Nephron (organoid): ENCODE measurements around the gene DIAPH3.

Experiments
- H3K27ac Mint-ChIP-seq, 3 experiments: 2 replicates each; pipeline ENCODE4 v1.8.0; 2020; ENCODE audit warnings: mixed read lengths in 3 of 3, mild to moderate bottlenecking in 2 of 3, moderate library complexity in 1 of 3
- H3K27me3 Mint-ChIP-seq: 2 replicates; pipeline ENCODE4 v1.8.0; 2021; ENCODE audit warnings: low read depth, mild to moderate bottlenecking, moderate library complexity, mixed read lengths
- H3K36me3 Mint-ChIP-seq: 2 replicates; pipeline ENCODE4 v1.8.0; 2020; ENCODE audit warnings: low read depth, mixed read lengths
- H3K4me1 Mint-ChIP-seq: 2 replicates; pipeline ENCODE4 v1.8.0; 2020; ENCODE audit warnings: mixed read lengths
- H3K4me3 Mint-ChIP-seq, 3 experiments: 2 replicates each; pipeline ENCODE4 v1.8.0; 2020; ENCODE audit warnings: mild to moderate bottlenecking in 3 of 3, mixed read lengths in 3 of 3, moderate library complexity in 2 of 3
- H3K9me3 Mint-ChIP-seq: 2 replicates; pipeline ENCODE4 v1.8.0; 2020; ENCODE audit warnings: mixed read lengths
- TF ChIP-seq, protein P1 (sequence below), 3 experiments: fragments of 200-600 bp; sonication (generic); IDR thresholded peaks; one replicate each; pipeline ENCODE4 v1.5.0; 2021; ENCODE audit warnings: antibody characterized with exemption in 3 of 3; ENCODE audit not compliant: unreplicated experiment in 3 of 3

DIAPH3 gene

DNA sequence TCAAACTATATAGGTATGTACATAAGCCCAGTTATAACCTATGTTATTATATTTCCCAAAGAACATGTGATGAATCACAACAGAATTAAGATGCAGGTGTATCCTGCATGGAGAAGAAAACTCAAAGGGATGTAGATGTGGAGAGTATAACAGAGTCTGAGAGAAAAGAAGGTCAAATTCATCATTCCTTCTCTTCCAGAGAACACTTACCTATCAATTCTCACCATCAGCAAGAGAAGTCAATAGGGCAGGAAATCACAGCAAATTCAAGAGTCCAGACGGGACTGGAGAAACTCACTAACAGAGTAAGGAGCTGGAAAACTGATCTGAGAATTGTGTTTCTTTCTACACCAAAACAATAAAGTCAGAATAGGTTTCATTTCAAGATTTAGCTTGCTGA, 28.4 kb downstream of the DIAPH3 start:
- H3K9me3 Mint-ChIP-seq, result no peaks in the 10 kb centered on the region
- H3K36me3 Mint-ChIP-seq, result peaks cover 3% of the 10 kb centered on the region
- H3K4me1 Mint-ChIP-seq, result no peaks in the 10 kb centered on the region
- H3K4me3 Mint-ChIP-seq, result no peak overlapping the region
- no peak overlapping the region for H3K27ac Mint-ChIP-seq
- H3K27me3 Mint-ChIP-seq, result no peaks in the 10 kb centered on the region
- TF ChIP-seq, protein P1, sequence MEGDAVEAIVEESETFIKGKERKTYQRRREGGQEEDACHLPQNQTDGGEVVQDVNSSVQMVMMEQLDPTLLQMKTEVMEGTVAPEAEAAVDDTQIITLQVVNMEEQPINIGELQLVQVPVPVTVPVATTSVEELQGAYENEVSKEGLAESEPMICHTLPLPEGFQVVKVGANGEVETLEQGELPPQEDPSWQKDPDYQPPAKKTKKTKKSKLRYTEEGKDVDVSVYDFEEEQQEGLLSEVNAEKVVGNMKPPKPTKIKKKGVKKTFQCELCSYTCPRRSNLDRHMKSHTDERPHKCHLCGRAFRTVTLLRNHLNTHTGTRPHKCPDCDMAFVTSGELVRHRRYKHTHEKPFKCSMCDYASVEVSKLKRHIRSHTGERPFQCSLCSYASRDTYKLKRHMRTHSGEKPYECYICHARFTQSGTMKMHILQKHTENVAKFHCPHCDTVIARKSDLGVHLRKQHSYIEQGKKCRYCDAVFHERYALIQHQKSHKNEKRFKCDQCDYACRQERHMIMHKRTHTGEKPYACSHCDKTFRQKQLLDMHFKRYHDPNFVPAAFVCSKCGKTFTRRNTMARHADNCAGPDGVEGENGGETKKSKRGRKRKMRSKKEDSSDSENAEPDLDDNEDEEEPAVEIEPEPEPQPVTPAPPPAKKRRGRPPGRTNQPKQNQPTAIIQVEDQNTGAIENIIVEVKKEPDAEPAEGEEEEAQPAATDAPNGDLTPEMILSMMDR (IDR thresholded peaks at IDR 0.05; ENCODE audit: unreplicated experiment in 3 of 3), result no peak

DNA sequence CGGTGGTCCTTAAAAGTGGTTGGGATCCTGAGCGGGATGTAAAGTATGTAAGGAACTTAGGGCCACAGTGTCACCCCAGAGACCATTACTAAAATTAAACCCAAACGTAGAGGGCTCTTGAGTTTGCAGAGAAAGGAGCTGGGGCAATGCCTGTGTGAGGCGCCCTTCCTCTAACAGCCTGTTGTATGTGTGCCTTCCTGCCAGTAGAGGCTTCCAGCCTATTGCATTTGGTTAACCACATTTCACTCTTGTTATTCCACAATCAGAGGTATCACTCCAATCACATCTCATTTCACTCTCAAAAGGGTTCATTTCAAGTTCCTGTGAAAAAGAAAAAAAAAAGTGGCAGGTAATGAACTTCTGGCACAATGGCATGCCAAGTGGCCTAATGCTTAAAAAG, 29.4 kb downstream of the DIAPH3 start:
- H3K27me3 Mint-ChIP-seq, result no peaks in the 10 kb centered on the region
- no peak overlapping the region for H3K27ac Mint-ChIP-seq
- no peaks in the 10 kb centered on the region for H3K4me1 Mint-ChIP-seq
- no peak overlapping the region for H3K4me3 Mint-ChIP-seq
- no peaks in the 10 kb centered on the region for H3K9me3 Mint-ChIP-seq
- peaks cover 3% of the 10 kb centered on the region for H3K36me3 Mint-ChIP-seq
- TF ChIP-seq, protein P1 (IDR thresholded peaks at IDR 0.05; ENCODE audit: unreplicated experiment in 3 of 3), result no peak

DNA sequence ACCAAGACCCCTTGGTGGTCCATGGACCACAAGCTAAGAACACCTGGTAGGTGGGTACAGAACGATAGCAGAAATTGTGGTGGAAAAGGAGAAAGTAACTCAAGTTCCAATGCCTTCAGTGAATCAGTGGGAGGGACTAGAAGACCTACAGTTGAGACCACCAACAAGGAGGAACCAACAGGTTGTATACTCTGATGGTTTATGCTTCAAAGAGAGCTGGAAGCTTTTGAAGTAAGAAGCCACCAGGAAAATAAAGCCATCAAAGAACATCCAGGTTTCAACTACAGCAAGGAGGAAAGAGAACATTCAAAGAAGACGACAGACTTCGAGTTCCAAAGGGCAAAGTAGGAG, 42.4 kb downstream of the DIAPH3 start:
- Mint-ChIP-seq H3K4me3 (no peak overlapping the region), H3K4me1 (no peaks in the 10 kb centered on the region), H3K9me3 (peaks cover 8% of the 10 kb centered on the region), H3K27me3 (no peaks in the 10 kb centered on the region), H3K36me3 (peaks cover 15% of the 10 kb centered on the region), H3K27ac (no peak overlapping the region)
- TF ChIP-seq, protein P1 (IDR thresholded peaks at IDR 0.05; ENCODE audit: unreplicated experiment in 3 of 3), result no peak

DNA sequence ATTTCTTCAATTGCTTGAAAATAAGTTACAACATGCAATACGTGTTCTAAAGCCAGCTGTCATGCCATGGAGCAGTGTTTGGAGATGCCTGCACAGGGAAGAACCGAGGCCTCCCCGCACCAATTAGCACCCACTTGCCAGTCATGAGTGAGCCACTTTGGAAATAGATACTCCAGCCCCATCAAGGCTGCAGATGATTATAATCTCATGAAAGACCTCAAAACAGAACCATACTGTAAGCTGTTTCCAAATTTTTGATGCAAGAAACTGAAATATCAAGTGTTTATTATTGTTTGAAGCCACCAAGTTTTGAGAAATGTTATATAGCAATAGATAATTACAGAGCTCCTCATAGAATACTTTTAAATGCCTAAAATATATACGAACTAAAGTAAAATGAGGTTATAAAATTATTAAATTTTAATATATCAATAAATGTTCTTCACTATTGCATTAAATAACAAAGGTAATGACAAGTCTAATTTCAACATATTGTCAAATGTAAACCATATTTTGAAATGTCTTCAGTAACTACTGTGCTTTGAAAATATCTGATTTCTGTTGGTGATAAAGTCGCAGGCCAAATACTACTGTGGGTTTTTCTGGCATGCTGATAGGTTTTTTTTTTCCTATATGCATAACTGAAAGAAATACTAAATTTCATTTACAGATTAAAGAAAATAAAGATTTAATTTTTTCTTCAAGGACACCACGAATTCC, 43.0 kb downstream of the DIAPH3 start:
- no peaks in the 10 kb centered on the region for H3K27me3 Mint-ChIP-seq
- no peak overlapping the region for H3K27ac Mint-ChIP-seq
- no peaks in the 10 kb centered on the region for H3K4me1 Mint-ChIP-seq
- H3K9me3 Mint-ChIP-seq, result peaks cover 4% of the 10 kb centered on the region
- TF ChIP-seq, protein P1 (IDR thresholded peaks at IDR 0.05; ENCODE audit: unreplicated experiment in 3 of 3), result no peak
- no peak overlapping the region for H3K4me3 Mint-ChIP-seq
- H3K36me3 Mint-ChIP-seq, result peaks cover 15% of the 10 kb centered on the region

DNA sequence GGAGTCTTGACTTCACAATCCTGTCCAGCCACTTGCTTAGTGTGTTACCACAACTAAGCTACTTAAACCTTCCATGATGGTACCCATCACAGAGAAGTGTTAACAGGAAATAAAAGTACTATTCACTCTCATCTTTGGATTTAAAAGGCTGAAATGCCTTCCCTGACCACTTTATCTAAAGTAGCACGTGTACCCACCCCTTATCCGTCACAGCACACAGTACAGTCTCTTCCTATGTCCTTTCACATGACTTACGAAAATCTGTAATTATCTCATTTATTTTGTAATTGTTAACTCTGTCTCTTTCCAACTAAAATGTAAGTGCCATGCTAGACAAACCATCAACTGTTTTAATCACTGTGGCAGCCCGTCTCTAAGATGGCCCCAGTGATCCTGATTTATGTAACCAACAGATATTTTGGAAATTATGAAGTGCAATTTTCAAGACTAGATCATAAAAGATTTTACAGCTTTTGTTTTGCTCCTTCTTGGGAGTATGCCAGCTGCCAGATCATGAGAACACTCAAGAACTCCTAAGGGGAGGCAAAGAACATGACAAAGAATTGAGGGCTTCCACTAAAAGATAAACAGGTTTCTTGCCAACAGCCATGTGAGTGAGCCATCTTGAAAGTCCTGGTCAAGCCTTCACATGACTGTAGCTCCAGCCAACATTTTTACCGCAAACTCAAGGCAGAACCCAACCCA, 44.9 kb downstream of the DIAPH3 start:
- Mint-ChIP-seq H3K4me3 (no peak overlapping the region), H3K4me1 (no peaks in the 10 kb centered on the region), H3K27me3 (no peaks in the 10 kb centered on the region), H3K36me3 (peaks cover 25% of the 10 kb centered on the region), H3K27ac (no peak overlapping the region), H3K9me3 (peaks cover 11% of the 10 kb centered on the region)
- TF ChIP-seq, protein P1 (IDR thresholded peaks at IDR 0.05; ENCODE audit: unreplicated experiment in 3 of 3), result no peak
